Neuronal stem cell (in vitro differentiated cells): Measurements from ENCODE around the gene FBXO11.

Experiments
- DNase-seq: peaks from one replicate; pipeline ENCODE4 v3.0.0-alpha.2; 2013; ENCODE audit warnings: low spot score
- H2AFZ ChIP-seq: one replicate; pipeline ENCODE4 v1.6.1; 2013; ENCODE audit warnings: mild to moderate bottlenecking, low read length, inconsistent platforms
- H2AK5ac ChIP-seq: 2 replicates; pipeline ENCODE4 v1.6.1; 2013; ENCODE audit warnings: low read depth, mild to moderate bottlenecking, inconsistent platforms, low read length, moderate library complexity, mixed read lengths
- H2BK120ac ChIP-seq: 2 replicates; pipeline ENCODE4 v1.6.1; 2013; ENCODE audit warnings: low read depth, mild to moderate bottlenecking, inconsistent platforms, low read length, moderate library complexity, mixed read lengths
- H2BK12ac ChIP-seq: one replicate; pipeline ENCODE4 v1.6.1; 2013; ENCODE audit warnings: low read length, inconsistent platforms
- H2BK15ac ChIP-seq: 2 replicates; pipeline ENCODE4 v1.6.1; 2013; ENCODE audit warnings: mild to moderate bottlenecking, low read length, inconsistent platforms, mixed read lengths
- H2BK5ac ChIP-seq: one replicate; pipeline ENCODE4 v1.6.1; 2013; ENCODE audit warnings: inconsistent platforms, mild to moderate bottlenecking, low read length, moderate library complexity
- H3K14ac ChIP-seq: one replicate; pipeline ENCODE4 v1.6.1; 2013; ENCODE audit warnings: low read length, inconsistent platforms
- H3K18ac ChIP-seq: 2 replicates; pipeline ENCODE4 v1.6.1; 2013; ENCODE audit warnings: low read length, inconsistent platforms
- H3K23ac ChIP-seq: 2 replicates; pipeline ENCODE4 v1.6.1; 2013; ENCODE audit warnings: low read depth, mild to moderate bottlenecking, mixed read lengths, low read length, inconsistent platforms; ENCODE audit not compliant: poor library complexity
- H3K27ac ChIP-seq: replicated peaks from 3 replicates; pipeline ENCODE4 v1.5.1; 2013; ENCODE audit warnings: low read length, inconsistent platforms
- H3K27me3 ChIP-seq, 3 experiments: 2 replicates each; pipeline ENCODE4 v1.6.1; 2013; ENCODE audit warnings: low read length in 3 of 3, mild to moderate bottlenecking in 2 of 3, inconsistent platforms in 1 of 3, low read depth in 1 of 3, mixed read lengths in 1 of 3, moderate library complexity in 1 of 3; ENCODE audit not compliant: control insufficient read depth in 3 of 3, insufficient read depth in 3 of 3
- H3K36me3 ChIP-seq, 2 donors: replicated peaks in 1 of 2; 2 replicates each; pipeline ENCODE4 v1.6.1; 2013; ENCODE audit warnings: low read length in 2 of 2; ENCODE audit not compliant: control insufficient read depth in 2 of 2, insufficient read depth in 2 of 2
- H3K4ac ChIP-seq: 2 replicates; pipeline ENCODE4 v1.6.1; 2013; ENCODE audit warnings: inconsistent platforms, mild to moderate bottlenecking, low read length, moderate library complexity
- H3K4me1 ChIP-seq, 2 donors: 1 replicate in 1 of 2; 2 replicates in 1 of 2; pipeline ENCODE4 v1.6.1; 2013; ENCODE audit warnings: low read length in 2 of 2, low read depth in 1 of 2; ENCODE audit not compliant: control insufficient read depth in 2 of 2, insufficient read depth in 1 of 2
- H3K4me2 ChIP-seq: one replicate; pipeline ENCODE4 v1.6.1; 2013; ENCODE audit warnings: mild to moderate bottlenecking, low read length, inconsistent platforms; ENCODE audit not compliant: insufficient read depth, poor library complexity, severe bottlenecking
- H3K4me3 ChIP-seq, 2 donors: 2 replicates each; pipeline ENCODE4 v1.5.1; 2013; ENCODE audit warnings: low read length in 2 of 2, mild to moderate bottlenecking in 2 of 2, inconsistent platforms in 1 of 2, moderate library complexity in 1 of 2
- H3K79me1 ChIP-seq: one replicate; pipeline ENCODE4 v1.6.1; 2013; ENCODE audit warnings: low read depth, mild to moderate bottlenecking, inconsistent platforms, low read length, moderate library complexity
- H3K9ac ChIP-seq: one replicate; pipeline ENCODE4 v1.6.1; 2013; ENCODE audit warnings: mild to moderate bottlenecking, low read depth, low read length, inconsistent platforms; ENCODE audit not compliant: poor library complexity
- H3K9me3 ChIP-seq, 2 donors: replicated peaks in 1 of 2; 2 replicates each; pipeline versions ENCODE3 to v1.6.1; 2013; ENCODE audit warnings: low read length in 2 of 2, mild to moderate bottlenecking in 2 of 2, inconsistent platforms in 1 of 2, low read depth in 1 of 2, mixed read lengths in 1 of 2, moderate library complexity in 1 of 2; ENCODE audit not compliant: control insufficient read depth in 2 of 2, insufficient read depth in 1 of 2
- H4K8ac ChIP-seq: one replicate; pipeline ENCODE4 v1.6.1; 2013; ENCODE audit warnings: low read depth, mild to moderate bottlenecking, inconsistent platforms, low read length, moderate library complexity
- H4K91ac ChIP-seq: one replicate; pipeline ENCODE4 v1.6.1; 2013; ENCODE audit warnings: low read length, low read depth, mild to moderate bottlenecking, inconsistent platforms; ENCODE audit not compliant: poor library complexity
- WGBS, 2 donors: extraction: QIAGEN DNeasy Blood & Tissue Kit; methylation state at CpG; one replicate each; pipeline ENCODE4 v1.1.7; 2013; ENCODE audit warnings: missing lambda C conversion rate in 2 of 2, mixed read lengths in 1 of 2; ENCODE audit not compliant: insufficient read length in 2 of 2, insufficient replicate concordance in 1 of 2; ENCODE audit errors: extremely low coverage in 2 of 2; 5-methylcytosine and 5-hydroxymethylcytosine counted together

FBXO11 gene

DNA sequence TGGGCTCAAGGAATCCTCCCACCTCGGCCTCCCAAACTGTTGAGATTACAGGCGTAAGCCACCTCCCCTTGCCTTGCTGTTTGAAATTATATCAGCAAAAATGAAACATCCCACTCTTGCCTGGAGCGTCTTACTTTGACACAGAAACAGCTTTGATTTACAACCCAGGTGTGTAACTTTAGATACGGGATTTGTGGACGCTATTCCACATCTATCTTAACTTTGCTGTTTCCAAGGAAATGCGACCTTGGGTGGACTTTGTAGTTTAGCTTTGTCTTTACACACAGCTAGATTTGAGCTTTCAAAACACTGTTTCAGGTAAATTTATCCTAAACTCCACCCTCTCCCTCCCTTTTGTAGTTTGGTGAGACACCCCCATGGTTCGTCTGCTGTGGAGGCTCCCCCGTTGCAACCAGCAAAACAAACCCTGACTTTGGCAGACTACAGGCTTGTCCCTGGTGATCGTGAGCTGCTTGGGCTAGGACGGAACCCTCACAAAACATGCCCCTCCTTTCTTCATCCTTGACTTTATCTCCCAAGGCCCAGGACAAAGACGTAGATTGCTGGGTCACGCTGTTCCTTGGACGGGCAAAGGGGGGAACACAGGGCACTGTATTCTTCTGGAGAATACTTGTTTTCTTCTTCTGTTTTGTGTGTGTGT is 128.9 kb downstream of the FBXO11 start:
- peaks cover 0 to 2% of the 10 kb centered on the region in 2 donors for H3K4me1 ChIP-seq
- H3K14ac ChIP-seq, result no peak overlapping the region
- WGBS, 2 donors, result no CpG with 5 or more reads among the region's 13 CpGs
- no peak overlapping the region for H3K27ac ChIP-seq
- H3K9ac ChIP-seq, result no peak overlapping the region
- no peak overlapping the region for H2BK120ac ChIP-seq
- H3K79me1 ChIP-seq, result no peaks in the 10 kb centered on the region
- H3K36me3 ChIP-seq, result no peaks in the 10 kb centered on the region
- H2AK5ac ChIP-seq, result no peak overlapping the region
- no peaks in the 10 kb centered on the region for H3K9me3 ChIP-seq
- H4K91ac ChIP-seq, result no peak overlapping the region
- peak overlapping the region; percentile 16 for H2AFZ ChIP-seq
- H3K27me3 ChIP-seq, result peaks cover 0 to 4% (median 0%) of the 10 kb centered on the region in 3 experiments
- H3K4me3 ChIP-seq, result no peak overlapping the region
- no peak overlapping the region for H2BK15ac ChIP-seq
- no peak overlapping the region for H4K8ac ChIP-seq
- H3K4me2 ChIP-seq, result no peak overlapping the region
- H2BK12ac ChIP-seq, result no peak overlapping the region
- no peak for DNase-seq
- H3K23ac ChIP-seq, result no peak overlapping the region
- H2BK5ac ChIP-seq, result no peak overlapping the region
- no peak overlapping the region for H3K18ac ChIP-seq
- no peak overlapping the region for H3K4ac ChIP-seq

DNA sequence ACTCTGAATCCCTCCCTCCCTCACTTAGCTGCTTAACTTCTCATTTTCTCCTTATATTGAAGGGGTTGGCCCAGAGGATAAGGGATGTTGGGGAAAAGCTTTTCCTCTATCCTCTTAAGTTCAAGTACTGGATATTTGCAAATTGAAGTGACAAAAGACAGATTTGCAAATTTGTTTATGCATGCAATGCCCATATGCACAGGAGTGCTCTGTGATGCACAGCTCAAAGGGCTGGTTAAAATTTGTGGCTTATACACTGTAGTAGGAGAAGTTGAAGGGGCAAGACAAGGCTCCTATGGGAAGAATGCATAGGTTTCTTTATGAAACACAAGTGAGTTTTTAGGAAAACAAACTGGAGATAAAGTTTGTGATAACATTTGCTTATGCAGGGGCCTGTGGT is 131.7 kb downstream of the FBXO11 start:
- no peaks in the 10 kb centered on the region for H3K9me3 ChIP-seq
- no peak overlapping the region for H2BK12ac ChIP-seq
- no peak overlapping the region for H3K4me3 ChIP-seq
- H3K4me1 ChIP-seq, result peaks cover 0 to 2% of the 10 kb centered on the region in 2 donors
- H3K27ac ChIP-seq, result no peak overlapping the region
- no peak overlapping the region for H2BK5ac ChIP-seq
- no peak overlapping the region for H2AK5ac ChIP-seq
- DNase-seq, result no peak
- no peak overlapping the region for H2BK120ac ChIP-seq
- no peaks in the 10 kb centered on the region for H3K79me1 ChIP-seq
- no peak overlapping the region for H4K91ac ChIP-seq
- H3K23ac ChIP-seq, result no peak overlapping the region
- no peak overlapping the region for H3K9ac ChIP-seq
- no peak overlapping the region for H4K8ac ChIP-seq
- no peak overlapping the region for H3K4me2 ChIP-seq
- no peak overlapping the region for H3K18ac ChIP-seq
- H3K14ac ChIP-seq, result no peak overlapping the region
- H2AFZ ChIP-seq, result no peak overlapping the region
- no peak overlapping the region for H3K4ac ChIP-seq
- no peak overlapping the region for H2BK15ac ChIP-seq
- no peaks in the 10 kb centered on the region for H3K36me3 ChIP-seq
- H3K27me3 ChIP-seq, result peaks cover 0 to 4% (median 0%) of the 10 kb centered on the region in 3 experiments

DNA sequence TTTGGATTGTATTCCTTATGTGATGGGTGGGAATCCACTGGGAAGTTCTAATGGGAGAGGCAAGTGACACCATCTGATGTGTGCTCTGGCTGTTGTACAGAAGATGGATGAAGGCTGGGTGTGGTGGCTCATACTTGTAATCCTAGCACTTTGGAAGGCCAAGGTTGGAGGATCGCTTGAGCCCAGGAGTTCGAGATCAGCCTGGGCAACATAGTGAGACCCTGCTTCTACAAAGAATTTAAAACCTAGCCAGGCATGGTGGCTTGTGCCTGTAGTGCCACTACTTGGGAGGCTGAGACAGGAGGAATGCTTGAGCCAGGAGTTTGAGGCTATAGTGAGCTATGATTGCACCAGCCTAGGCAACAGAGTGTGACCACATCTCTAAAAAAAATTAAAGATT is 134.0 kb downstream of the FBXO11 start:
- H3K4me1 ChIP-seq, result no peaks in the 10 kb centered on the region
- H3K4ac ChIP-seq, result no peak overlapping the region
- no peak overlapping the region for H3K27ac ChIP-seq
- peaks cover 0 to 4% (median 0%) of the 10 kb centered on the region in 3 experiments for H3K27me3 ChIP-seq
- no peak overlapping the region for H2BK15ac ChIP-seq
- H2BK5ac ChIP-seq, result no peak overlapping the region
- no CpG with 5 or more reads among the region's 2 CpGs for WGBS, 2 donors
- no peaks in the 10 kb centered on the region for H3K79me1 ChIP-seq
- no peak overlapping the region for H2BK120ac ChIP-seq
- H2AK5ac ChIP-seq, result no peak overlapping the region
- no peak overlapping the region for H4K91ac ChIP-seq
- H3K9ac ChIP-seq, result no peak overlapping the region
- H3K18ac ChIP-seq, result no peak overlapping the region
- H3K9me3 ChIP-seq, result no peaks in the 10 kb centered on the region
- no peak overlapping the region for H2AFZ ChIP-seq
- no peak overlapping the region for H2BK12ac ChIP-seq
- H3K4me2 ChIP-seq, result no peak overlapping the region
- H3K36me3 ChIP-seq, result no peaks in the 10 kb centered on the region
- no peak overlapping the region for H3K23ac ChIP-seq
- no peak for DNase-seq
- H4K8ac ChIP-seq, result no peak overlapping the region
- H3K4me3 ChIP-seq, result no peak overlapping the region
- H3K14ac ChIP-seq, result no peak overlapping the region

DNA sequence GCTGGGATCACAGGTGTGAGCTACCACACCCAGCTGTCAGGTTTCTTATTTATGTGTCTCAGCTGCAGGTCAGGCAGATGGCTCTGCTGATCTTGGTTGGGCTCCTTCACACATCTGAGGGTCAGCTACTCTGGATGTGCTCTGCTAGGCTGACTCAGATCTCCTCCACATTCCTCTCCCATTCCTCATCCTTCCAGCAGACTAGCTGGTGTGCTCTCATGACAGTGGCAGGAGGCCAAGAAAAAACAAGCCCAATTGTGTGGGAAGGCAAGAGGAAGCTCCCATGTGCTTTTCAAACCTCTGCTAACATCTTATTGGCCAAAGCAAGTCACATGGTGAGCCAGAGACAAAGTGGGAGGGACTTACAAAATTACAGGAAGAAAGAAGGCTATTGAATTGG is 135.1 kb downstream of the FBXO11 start:
- H2BK5ac ChIP-seq, result no peak overlapping the region
- H3K14ac ChIP-seq, result no peak overlapping the region
- no peak overlapping the region for H3K9ac ChIP-seq
- no peak overlapping the region for H2AK5ac ChIP-seq
- H3K4me3 ChIP-seq, result peak overlapping the region in 1 of 2 donors; percentile 39
- no peak for DNase-seq
- no peaks in the 10 kb centered on the region for H3K9me3 ChIP-seq
- H3K18ac ChIP-seq, result no peak overlapping the region
- H2BK120ac ChIP-seq, result no peak overlapping the region
- H3K4ac ChIP-seq, result no peak overlapping the region
- H3K4me2 ChIP-seq, result no peak overlapping the region
- no peaks in the 10 kb centered on the region for H3K36me3 ChIP-seq
- H2AFZ ChIP-seq, result peak overlapping the region; percentile 23
- no peaks in the 10 kb centered on the region for H3K4me1 ChIP-seq
- H4K8ac ChIP-seq, result no peak overlapping the region
- no peak overlapping the region for H3K27ac ChIP-seq
- no peak overlapping the region for H4K91ac ChIP-seq
- H2BK15ac ChIP-seq, result no peak overlapping the region
- no peaks in the 10 kb centered on the region for H3K79me1 ChIP-seq
- no peak overlapping the region for H3K23ac ChIP-seq
- peaks cover 0 to 4% (median 0%) of the 10 kb centered on the region in 3 experiments for H3K27me3 ChIP-seq
- no peak overlapping the region for H2BK12ac ChIP-seq
